H1 (cell line): ENCODE measurements around the gene NOVA1. TPM values are rescaled to one million over a fixed set of nuclear protein-coding genes. Genes with fewer than 3 reads are reported as not detected.

Experiments used
- CTCF ChIA-PET: fragments of 300-600 bp; sonication (Branson Sonifier 250); formaldehyde crosslinking; loops from one replicate; lab custom pipeline; 2021; ENCODE audit not compliant: partially characterized antibody; lab: Charles Lee
- POLR2A ChIA-PET: fragments of 300-600 bp; sonication (Branson Sonifier 250); formaldehyde crosslinking; loops from one replicate; lab custom pipeline; 2021; ENCODE audit warnings: inconsistent platforms; ENCODE audit not compliant: partially characterized antibody; lab: Charles Lee
- DNase-seq, 2 experiments: peaks; one replicate each; pipeline versions ENCODE4 v3.0.0 to v3.0.0-alpha.2; 2010 to 2022; ENCODE audit warnings: low spot score in 2 of 2, low read depth in 1 of 2, mixed read lengths in 1 of 2
- FAIRE-seq: peaks from 2 replicates; lab custom pipeline; 2011; peaks lifted over from hg19 to GRCh38; lab: Jason Lieb, UNC
- H2AFZ ChIP-seq: 2 replicates; pipeline ENCODE4 v1.8.1; 2012; ENCODE audit warnings: low read length, inconsistent platforms
- H2AK5ac ChIP-seq: 2 replicates; pipeline ENCODE4 v1.6.1; 2013; ENCODE audit warnings: low read depth, low read length
- H2BK120ac ChIP-seq: replicated peaks from 2 replicates; pipeline ENCODE3; 2013; ENCODE audit warnings: low read depth, low read length, inconsistent platforms
- H2BK12ac ChIP-seq: 2 replicates; pipeline ENCODE4 v1.6.1; 2013; ENCODE audit warnings: low read depth, low read length
- H2BK15ac ChIP-seq: 2 replicates; pipeline ENCODE4 v1.6.1; 2013; ENCODE audit warnings: low read length
- H2BK20ac ChIP-seq: 2 replicates; pipeline ENCODE4 v1.6.1; 2013; ENCODE audit warnings: low read length
- H2BK5ac ChIP-seq: 2 replicates; pipeline ENCODE4 v1.6.1; 2013; ENCODE audit warnings: low read depth, low read length
- H3K14ac ChIP-seq: 2 replicates; pipeline ENCODE4 v1.6.1; 2013; ENCODE audit warnings: inconsistent platforms; ENCODE audit not compliant: insufficient read length
- H3K18ac ChIP-seq: 2 replicates; pipeline ENCODE4 v1.6.1; 2013; ENCODE audit warnings: low read length; ENCODE audit errors: extremely low read depth
- H3K23ac ChIP-seq: 2 replicates; pipeline ENCODE4 v1.6.1; 2013; ENCODE audit warnings: inconsistent platforms; ENCODE audit not compliant: insufficient read length
- H3K23me2 ChIP-seq: 2 replicates; pipeline ENCODE4 v1.6.1; 2013; ENCODE audit warnings: low read depth, low read length
- H3K27ac ChIP-seq: 2 replicates; pipeline ENCODE4 v1.6.1; 2011; ENCODE audit warnings: low read depth, low read length, inconsistent platforms
- H3K27me3 ChIP-seq, 4 experiments: replicated peaks in 1 of 4; 1 replicate in 1 of 4; 2 replicates in 3 of 4; pipeline versions ENCODE4 v1.6.1 to v1.8.1; 2011 to 2013; ENCODE audit warnings: low read length in 3 of 4, mild to moderate bottlenecking in 3 of 4, inconsistent platforms in 2 of 4, mixed read lengths in 2 of 4, moderate library complexity in 1 of 4; ENCODE audit not compliant: control insufficient read depth in 3 of 4, insufficient read depth in 3 of 4; ENCODE audit errors: extremely low read depth in 1 of 4
- H3K36me3 ChIP-seq, 4 experiments: 2 replicates each; pipeline versions ENCODE4 v1.6.1 to v1.8.1; 2011 to 2013; ENCODE audit warnings: mild to moderate bottlenecking in 4 of 4, low read length in 3 of 4, moderate library complexity in 2 of 4, control low read depth in 1 of 4, inconsistent platforms in 1 of 4; ENCODE audit not compliant: insufficient read depth in 4 of 4, control insufficient read depth in 2 of 4
- H3K4ac ChIP-seq: replicated peaks from 2 replicates; pipeline ENCODE3; 2013; ENCODE audit warnings: low read length, low read depth, mixed read lengths, inconsistent platforms; ENCODE audit not compliant: insufficient read length
- H3K4me1 ChIP-seq, 4 experiments: replicated peaks in 1 of 4; 1 replicate in 1 of 4; 2 replicates in 3 of 4; pipeline versions ENCODE4 v1.6.1 to v1.8.1; 2011 to 2013; ENCODE audit warnings: low read length in 3 of 4, inconsistent platforms in 2 of 4, mixed read lengths in 1 of 4; ENCODE audit not compliant: insufficient read depth in 4 of 4, control insufficient read depth in 3 of 4
- H3K4me2 ChIP-seq, 2 experiments: 2 replicates each; pipeline versions ENCODE4 v1.6.1 to v1.8.1; 2011 to 2013; ENCODE audit warnings: low read depth in 2 of 2, low read length in 2 of 2, control low read depth in 1 of 2, inconsistent platforms in 1 of 2, mild to moderate bottlenecking in 1 of 2; ENCODE audit not compliant: insufficient read depth in 1 of 2
- H3K4me3 ChIP-seq, 4 experiments: fragments of 200-600, 300-600 bp in 1 of 4; sonication (generic), shearing (Covaris generic), sonication (Bioruptor Twin) in 1 of 4; 2 replicates each; pipeline versions ENCODE4 v1.5.1 to v1.8.1; 2011 to 2016; ENCODE audit warnings: low read length in 4 of 4, low read depth in 3 of 4, control low read depth in 2 of 4, inconsistent platforms in 2 of 4, mild to moderate bottlenecking in 2 of 4, mixed read lengths in 1 of 4, moderate library complexity in 1 of 4; ENCODE audit not compliant: insufficient read depth in 2 of 4; ENCODE audit errors: extremely low read depth in 1 of 4
- H3K56ac ChIP-seq: replicated peaks from 2 replicates; pipeline ENCODE3; 2013; ENCODE audit warnings: low read depth, mild to moderate bottlenecking, mixed read lengths, low read length, inconsistent platforms; ENCODE audit not compliant: insufficient read length
- H3K79me1 ChIP-seq: 2 replicates; pipeline ENCODE4 v1.6.1; 2013; ENCODE audit warnings: low read depth, low read length, control low read depth
- H3K79me2 ChIP-seq, 2 experiments: 2 replicates each; pipeline versions ENCODE4 v1.6.1 to v1.8.1; 2012 to 2013; ENCODE audit warnings: low read length in 2 of 2, mild to moderate bottlenecking in 2 of 2, inconsistent platforms in 1 of 2; ENCODE audit not compliant: insufficient read depth in 2 of 2, control insufficient read depth in 1 of 2
- H3K9ac ChIP-seq, 4 experiments: replicated peaks in 1 of 4; 1 replicate in 1 of 4; 2 replicates in 3 of 4; pipeline versions ENCODE4 v1.6.1 to v1.8.1; 2011 to 2013; ENCODE audit warnings: low read depth in 3 of 4, low read length in 3 of 4, control low read depth in 2 of 4, mild to moderate bottlenecking in 2 of 4, moderate library complexity in 2 of 4, inconsistent platforms in 1 of 4; ENCODE audit errors: extremely low read depth in 1 of 4
- H3K9me3 ChIP-seq, 2 experiments: 2 replicates each; pipeline versions ENCODE4 v1.6.1 to v1.8.1; 2012 to 2013; ENCODE audit warnings: mild to moderate bottlenecking in 2 of 2, moderate library complexity in 2 of 2, control low read depth in 1 of 2, inconsistent platforms in 1 of 2, low read depth in 1 of 2, low read length in 1 of 2, mixed read lengths in 1 of 2; ENCODE audit not compliant: insufficient read depth in 2 of 2
- H4K20me1 ChIP-seq, 2 experiments: replicated peaks in 1 of 2; 2 replicates each; pipeline versions ENCODE3 to v1.8.1; 2011 to 2013; ENCODE audit warnings: inconsistent platforms in 2 of 2, low read length in 2 of 2, mild to moderate bottlenecking in 1 of 2; ENCODE audit not compliant: insufficient read depth in 2 of 2, control insufficient read depth in 1 of 2
- H4K5ac ChIP-seq: 2 replicates; pipeline ENCODE4 v1.6.1; 2013; ENCODE audit warnings: low read length, low read depth, mixed read lengths, inconsistent platforms; ENCODE audit not compliant: insufficient read length
- H4K8ac ChIP-seq: 2 replicates; pipeline ENCODE4 v1.8.0; 2013; ENCODE audit warnings: mild to moderate bottlenecking, moderate library complexity, low read length, inconsistent platforms; ENCODE audit not compliant: insufficient read depth; ENCODE audit errors: extremely low read depth
- H4K91ac ChIP-seq: replicated peaks from 2 replicates; pipeline ENCODE3; 2013; ENCODE audit warnings: low read length, mixed read lengths, inconsistent platforms; ENCODE audit not compliant: insufficient read length
- BRCA1 ChIP-seq: IDR thresholded peaks from 2 replicates; pipeline ENCODE4 v1.6.1; 2012; ENCODE audit warnings: low read depth, low read length, improper control_type of control experiment
- CHD1 ChIP-seq: IDR thresholded peaks from 2 replicates; pipeline ENCODE4 v1.6.1; 2012; ENCODE audit warnings: low read depth, low read length, improper control_type of control experiment
- GABPA ChIP-seq: IDR thresholded peaks from 2 replicates; pipeline ENCODE4 v1.6.1; 2011; ENCODE audit warnings: mild to moderate bottlenecking, low read length, moderate library complexity, borderline replicate concordance; ENCODE audit not compliant: insufficient read depth
- HDAC6 ChIP-seq: IDR thresholded peaks from one replicate; pipeline ENCODE4 v1.7.1; 2012; ENCODE audit warnings: low read depth, mild to moderate bottlenecking, inconsistent platforms, low read length, moderate library complexity
- KDM5A ChIP-seq: fragments of 200-600 bp; IDR thresholded peaks from 2 replicates; pipeline ENCODE4 v1.7.1; 2012; ENCODE audit warnings: mild to moderate bottlenecking, low read length, inconsistent platforms, mixed read lengths
- POLR2A ChIP-seq, 2 experiments: IDR thresholded peaks; 1 replicate in 1 of 2; 2 replicates in 1 of 2; pipeline ENCODE4 v1.6.1; 2011; ENCODE audit warnings: low read depth in 2 of 2, low read length in 2 of 2, mild to moderate bottlenecking in 2 of 2; ENCODE audit errors: control extremely low read depth in 1 of 2
- POLR2AphosphoS5 ChIP-seq: IDR thresholded peaks from 2 replicates; pipeline ENCODE4 v1.6.1; 2011; ENCODE audit warnings: low read depth, low read length
- RFX5 ChIP-seq: IDR thresholded peaks from 2 replicates; pipeline ENCODE4 v1.6.1; 2011; ENCODE audit warnings: low read depth, low read length, improper control_type of control experiment, borderline replicate concordance
- SP2 ChIP-seq: IDR thresholded peaks from 2 replicates; pipeline ENCODE4 v1.6.1; 2012; ENCODE audit warnings: mild to moderate bottlenecking, low read length, inconsistent platforms
- TCF12 ChIP-seq: IDR thresholded peaks from 2 replicates; pipeline ENCODE4 v1.6.1; 2011; ENCODE audit warnings: low read depth, mild to moderate bottlenecking, low read length
- TEAD4 ChIP-seq: IDR thresholded peaks from 2 replicates; pipeline ENCODE4 v1.6.1; 2012; ENCODE audit warnings: low read depth, low read length, inconsistent platforms, mixed read lengths
- ZNF274 ChIP-seq: IDR thresholded peaks from 2 replicates; pipeline ENCODE4 v1.7.0; 2012; ENCODE audit warnings: low read length, borderline replicate concordance; ENCODE audit errors: extremely low read depth
- WGBS, 2 experiments: shearing (Covaris generic) in 1 of 2; methylation state at CpG; one replicate each; pipeline versions ENCODE4 v1.1.6 to v1.1.7; 2013 to 2015; ENCODE audit warnings: low lambda C conversion rate in 2 of 2, mixed read lengths in 2 of 2, inconsistent platforms in 1 of 2, low coverage in 1 of 2, missing lambda C conversion rate in 1 of 2; ENCODE audit not compliant: insufficient replicate concordance in 2 of 2, insufficient coverage in 1 of 2, insufficient read length in 1 of 2; ENCODE audit errors: extremely low coverage in 1 of 2, missing lambda C conversion rate in 1 of 2; 5-methylcytosine and 5-hydroxymethylcytosine counted together
- polyA plus RNA-seq, 7 experiments: library from polyadenylated mRNA; depleted of rRNA in 3 of 7; stranded (reverse) in 5 of 7; unstranded in 2 of 7; fragments of >200 nt in 5 of 7; fragments of 200-250 nt in 2 of 7; gene quantifications; 1 replicate in 5 of 7; 2 replicates in 1 of 7; 4 replicates in 1 of 7; pipeline versions ENCODE4 v1.2.1 to v1.2.3, GENCODE V29; 2011 to 2013; ENCODE audit warnings: missing spikeins in 2 of 7, mixed read lengths in 2 of 7
- total RNA-seq: library from RNA; stranded (reverse); fragmentation: NEBNext Ultra II Directional; extraction: Animal tissue kit (Norgen Biotek cat#: 25700); gene quantifications from 2 replicates; pipeline ENCODE4 v1.2.1, GENCODE V29; 2021
- TF ChIP-seq, protein P1 (sequence below): IDR thresholded peaks from 2 replicates; pipeline ENCODE4 v1.6.1; 2012; ENCODE audit warnings: inconsistent platforms

The NOVA1 gene
- total and polyA plus RNA-seq, 2 of the 8 experiments (the other 6 are each of a cell fraction or from before 2014, with no cell fraction given): 6.8 to 12.7 TPM

- Histone ChIP-seq H2BK5ac (no peak overlapping the region), H3K9me3 (no peaks in the 10 kb centered on the region), H4K8ac (no peak overlapping the region), H3K27me3 (no peaks in the 10 kb centered on the region), H3K18ac (no peak overlapping the region), H3K4me3 (no peak overlapping the region), H2AFZ (no peak overlapping the region), H3K79me2 (no peaks in the 10 kb centered on the region), H3K4me1 (no peaks in the 10 kb centered on the region), H3K9ac (no peak overlapping the region), H3K14ac (no peak overlapping the region), H3K23ac (no peak overlapping the region), H3K27ac (no peak overlapping the region), H3K23me2 (no peaks in the 10 kb centered on the region), H3K36me3 (no peaks in the 10 kb centered on the region), H4K91ac (no peak overlapping the region), H2AK5ac (no peak overlapping the region), H3K79me1 (no peaks in the 10 kb centered on the region), H4K5ac (no peak overlapping the region), H2BK120ac (no peak overlapping the region), H2BK15ac (no peak overlapping the region), H3K4ac (no peak overlapping the region), H2BK12ac (no peak overlapping the region), H3K56ac (no peak overlapping the region), H3K4me2 (no peak overlapping the region), H4K20me1 (no peaks in the 10 kb centered on the region), H2BK20ac (no peak overlapping the region)
- TF ChIP-seq BRCA1 (no peak), SP2 (no peak), CHD1 (no peak), HDAC6 (no peak), POLR2A (IDR thresholded peaks at IDR 0.05; ENCODE audit: control extremely low read depth in 1 of 2, low read depth in 2 of 2, low read length in 2 of 2) (no peak), RFX5 (no peak), TCF12 (no peak), TEAD4 (no peak), GABPA (no peak), POLR2AphosphoS5 (no peak), ZNF274 (no peak), KDM5A (no peak)
- TF ChIP-seq, protein P1, sequence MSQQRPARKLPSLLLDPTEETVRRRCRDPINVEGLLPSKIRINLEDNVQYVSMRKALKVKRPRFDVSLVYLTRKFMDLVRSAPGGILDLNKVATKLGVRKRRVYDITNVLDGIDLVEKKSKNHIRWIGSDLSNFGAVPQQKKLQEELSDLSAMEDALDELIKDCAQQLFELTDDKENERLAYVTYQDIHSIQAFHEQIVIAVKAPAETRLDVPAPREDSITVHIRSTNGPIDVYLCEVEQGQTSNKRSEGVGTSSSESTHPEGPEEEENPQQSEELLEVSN: no peak
- DNase-seq: no peak
- POLR2A ChIA-PET: no interaction called here
- FAIRE-seq: no peak
- CTCF ChIA-PET: interaction anchor here (0.7 kb wide), 1 partner anchor 309 kb away, joined by 3 read pairs; no protein-coding TSS in a partner anchor
- WGBS, 2 experiments: 89 to 100% methylated on average over 1 to 2 of the region's 2 CpGs
Measured at GRCh38 chr14:26424537-26424936, 173.3 kb downstream of the NOVA1 start.
